Measurements from ENCODE around the gene IKZF4. TPM values are rescaled to one million over a fixed set of nuclear protein-coding genes. Genes with fewer than 3 reads are reported as not detected.

IKZF4 gene
- total and polyA plus RNA-seq, 2 experiments from 2014 or later = 4.6 to 9.0 TPM

- Histone ChIP-seq H3K4me3 (no peak overlapping the region), H2AFZ (no peak overlapping the region), H3F3A (replicated peaks; ENCODE audit: low read depth) (peaks cover 13% of the 10 kb centered on the region; the same call in 1 of the 2 replicates), H3K36me3 (ENCODE audit: insufficient read depth) (peaks cover 36% of the 10 kb centered on the region), H3K4me2 (no peak overlapping the region), H3K27ac (ENCODE audit: low read depth) (no peak overlapping the region), H4K20me1 (replicated peaks; ENCODE audit: insufficient read depth) (no peaks in the 10 kb centered on the region; the same call in none of the 2 replicates), H3K27me3 (ENCODE audit: insufficient read depth) (no peaks in the 10 kb centered on the region), H3K79me2 (replicated peaks; ENCODE audit: insufficient read depth) (no peaks in the 10 kb centered on the region), H3K4me1 (ENCODE audit: insufficient read depth) (no peaks in the 10 kb centered on the region), H3K9me2 (ENCODE audit: insufficient read depth) (no peaks in the 10 kb centered on the region)
- no peaks in the 10 kb centered on the region for H3K9me3 Mint-ChIP-seq
- DNase-seq (ENCODE audit: low spot score) (no peak), ATAC-seq (no peak)
- H3K4me1 Mint-ChIP-seq = no peaks in the 10 kb centered on the region
- TF ChIP-seq, protein P1, sequence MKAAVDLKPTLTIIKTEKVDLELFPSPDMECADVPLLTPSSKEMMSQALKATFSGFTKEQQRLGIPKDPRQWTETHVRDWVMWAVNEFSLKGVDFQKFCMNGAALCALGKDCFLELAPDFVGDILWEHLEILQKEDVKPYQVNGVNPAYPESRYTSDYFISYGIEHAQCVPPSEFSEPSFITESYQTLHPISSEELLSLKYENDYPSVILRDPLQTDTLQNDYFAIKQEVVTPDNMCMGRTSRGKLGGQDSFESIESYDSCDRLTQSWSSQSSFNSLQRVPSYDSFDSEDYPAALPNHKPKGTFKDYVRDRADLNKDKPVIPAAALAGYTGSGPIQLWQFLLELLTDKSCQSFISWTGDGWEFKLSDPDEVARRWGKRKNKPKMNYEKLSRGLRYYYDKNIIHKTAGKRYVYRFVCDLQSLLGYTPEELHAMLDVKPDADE (IDR thresholded peaks at IDR 0.05) = no peak
- no peak for TF ChIP-seq ZNF462 (CRISPR knock-in tag; IDR thresholded peaks at IDR 0.05)
- TF ChIP-seq REST (IDR thresholded peaks at IDR 0.05; ENCODE audit: unreplicated experiment) = no peak
- TF ChIP-seq CTCF (conservative IDR thresholded peaks at IDR 0.05; ENCODE audit: low read depth in 2 of 2) = no peak
- no peak for TF ChIP-seq POLR2AphosphoS5 (IDR thresholded peaks at IDR 0.05; ENCODE audit: low read depth)
- TF ChIP-seq CREB1 (CRISPR knock-in tag; IDR thresholded peaks at IDR 0.05; ENCODE audit: low read depth) = no peak
- no peak for TF ChIP-seq NANOG (IDR thresholded peaks at IDR 0.05; ENCODE audit: borderline replicate concordance)
- TF ChIP-seq JUNB (IDR thresholded peaks at IDR 0.05; ENCODE audit: unreplicated experiment) = no peak
- TF ChIP-seq STAT1 (IDR thresholded peaks at IDR 0.05; ENCODE audit: unreplicated experiment) = no peak
- no peak for TF ChIP-seq ZNF331 (CRISPR knock-in tag; IDR thresholded peaks at IDR 0.05; ENCODE audit: low read depth)
- TF ChIP-seq EZH2 (IDR thresholded peaks at IDR 0.05; ENCODE audit: low read depth, unreplicated experiment) = no peak
- no peak overlapping the region for H3K27ac Mint-ChIP-seq
- peaks cover 2% of the 10 kb centered on the region for H3K27me3 Mint-ChIP-seq (ENCODE audit: insufficient read depth, low read depth, poor library complexity)
- H3K4me3 Mint-ChIP-seq = no peak overlapping the region
- peaks cover 76% of the 10 kb centered on the region for H3K36me3 Mint-ChIP-seq (ENCODE audit: low read depth)
Measured at GRCh38 chr12:55991110-55991509, 29.7 kb upstream of the IKZF4 start.
